Stomach (tissue), 9 donors: ENCODE measurements around the gene BCOR. TPM values are rescaled to one million over a fixed set of nuclear protein-coding genes. Genes with fewer than 3 reads are reported as not detected.

Experiments used
- DNase-seq, 2 donors: peaks; one replicate each; pipeline versions ENCODE4 v3.0.0 to v3.0.0-alpha.2; 2013 to 2019
- H3K27ac ChIP-seq, 5 donors: fragments of 200-600 bp in 4 of 5; sonication (generic) in 4 of 5; one replicate each; pipeline ENCODE4 v1.5.1; 2013 to 2019; ENCODE audit warnings: mild to moderate bottlenecking in 1 of 5, moderate library complexity in 1 of 5
- H3K27me3 ChIP-seq, 3 donors: fragments of 200-600 bp; sonication (generic); one replicate each; pipeline ENCODE4 v1.5.1; 2017 to 2019; ENCODE audit warnings: mixed run types in 1 of 3
- H3K36me3 ChIP-seq, 4 donors: fragments of 200-600 bp; sonication (generic); 1 replicate in 3 of 4; 2 replicates in 1 of 4; pipeline ENCODE4 v1.5.1; 2016 to 2019
- H3K4me1 ChIP-seq, 4 donors: fragments of 200-600 bp; sonication (generic); one replicate each; pipeline ENCODE4 v1.5.1; 2016 to 2019
- H3K4me3 ChIP-seq, 4 donors: fragments of 200-600 bp; sonication (generic) in 3 of 4; one replicate each; pipeline ENCODE4 v1.5.1; 2016 to 2019; ENCODE audit warnings: mild to moderate bottlenecking in 1 of 4
- H3K9me3 ChIP-seq, 4 donors: fragments of 200-600 bp; sonication (generic); one replicate each; pipeline ENCODE4 v1.5.1; 2016 to 2019
- CTCF ChIP-seq, 7 experiments: fragments of 450-650 bp in 4 of 7; fragments of 200-600 bp in 3 of 7; sonication (generic) in 3 of 7; IDR thresholded peaks; one replicate each; pipeline ENCODE4 v1.5.1; 2016 to 2019; ENCODE audit warnings: antibody characterized with exemption in 7 of 7, control low read depth in 2 of 7, mild to moderate bottlenecking in 1 of 7
- EP300 ChIP-seq: sonication (generic); formaldehyde crosslinking; IDR thresholded peaks from one replicate; pipeline ENCODE4 v1.6.1; 2017; ENCODE audit warnings: antibody characterized with exemption
- POLR2A ChIP-seq, 4 donors: fragments of 450-650 bp; IDR thresholded peaks; one replicate each; pipeline ENCODE4 v1.6.1; 2016; ENCODE audit warnings: antibody characterized with exemption in 4 of 4, control low read depth in 2 of 4, mild to moderate bottlenecking in 1 of 4, moderate library complexity in 1 of 4
- POLR2AphosphoS5 ChIP-seq, 3 donors: sonication (generic); formaldehyde crosslinking; IDR thresholded peaks; one replicate each; pipeline ENCODE4 v1.6.1; 2016; ENCODE audit warnings: antibody characterized with exemption in 3 of 3
- WGBS, 5 donors: extraction: QIAGEN DNeasy Blood & Tissue Kit in 3 of 5; methylation state at CpG; one replicate each; pipeline versions ENCODE4 v1.1.5 to v1.1.7; 2013 to 2018; 5-methylcytosine and 5-hydroxymethylcytosine counted together
- intact Hi-C: fragments of 100-400 bp; cut with DNase I; formaldehyde crosslinking; loops from one replicate; pipeline ENCODE4 v1.15.1; 2023; ENCODE audit warnings: low total_unique reads
- polyA plus RNA-seq, 3 donors: library from polyadenylated mRNA; stranded (reverse); fragments of 200-250 nt; gene quantifications; one replicate each; pipeline ENCODE4 v1.2.3, GENCODE V29; 2013
- total RNA-seq, 5 donors: library from RNA; depleted of rRNA; stranded (reverse); fragments of >200 nt; gene quantifications; one replicate each; pipeline versions ENCODE4 v1.1.0 to v1.2.3, GENCODE V29; 2014 to 2016
- donor health status: healthy with polysubstance abuse.
- donor health status: Bipolar disorder and iron deficiency.
- donor health status: healthy.

The BCOR gene
- total and polyA plus RNA-seq, 8 donors: 4.4 to 45.5 (median 19.2) TPM

GRCh38 chrX:40117715-40118285, 20.0 kb upstream of the BCOR start:
- H3K27ac ChIP-seq: no peak overlapping the region
- H3K27me3 ChIP-seq: no peaks in the 10 kb centered on the region
- no peaks in the 10 kb centered on the region for H3K9me3 ChIP-seq
- TF ChIP-seq POLR2A (IDR thresholded peaks at IDR 0.05): no peak
- TF ChIP-seq POLR2AphosphoS5 (IDR thresholded peaks at IDR 0.05): no peak
- TF ChIP-seq CTCF (IDR thresholded peaks at IDR 0.05): no peak
- TF ChIP-seq EP300: no peak
- no peaks in the 10 kb centered on the region for H3K4me1 ChIP-seq
- intact Hi-C loops: no loop called here
- WGBS, 5 donors: 71 to 84% (median 73%) methylated on average over 5 to 6 of the region's 6 CpGs
- no peaks in the 10 kb centered on the region for H3K36me3 ChIP-seq
- no peak overlapping the region for H3K4me3 ChIP-seq
- DNase-seq: no peak

- intact Hi-C loops: no loop called here
- WGBS, 5 donors: 82 to 90% (median 83%) methylated on average over 9 of the region's 9 CpGs
- H3K27me3 ChIP-seq: no peaks in the 10 kb centered on the region
- no peak overlapping the region for H3K4me3 ChIP-seq
- H3K36me3 ChIP-seq: no peaks in the 10 kb centered on the region
- H3K9me3 ChIP-seq: no peaks in the 10 kb centered on the region
- H3K4me1 ChIP-seq: no peaks in the 10 kb centered on the region
- DNase-seq: no peak
- TF ChIP-seq POLR2A (IDR thresholded peaks at IDR 0.05) (no peak), CTCF (IDR thresholded peaks at IDR 0.05) (no peak), EP300 (no peak), POLR2AphosphoS5 (IDR thresholded peaks at IDR 0.05) (no peak)
- H3K27ac ChIP-seq: no peak overlapping the region
Observed at GRCh38 chrX:40116925-40117324, 19.2 kb upstream of the BCOR start.

GRCh38 chrX:40112996-40113395, 15.2 kb upstream of the BCOR start:
- Histone ChIP-seq H3K4me3 (no peak overlapping the region), H3K4me1 (peaks cover 7 to 23% (median 12%) of the 10 kb centered on the region in 4 donors), H3K9me3 (peaks cover 0 to 12% (median 0%) of the 10 kb centered on the region in 4 donors), H3K27me3 (peaks cover 0 to 22% (median 9%) of the 10 kb centered on the region in 3 donors), H3K36me3 (no peaks in the 10 kb centered on the region), H3K27ac (no peak overlapping the region)
- intact Hi-C loops: no loop called here
- 86 to 93% (median 89%) methylated on average over 3 of the region's 3 CpGs for WGBS, 5 donors
- no peak for DNase-seq
- TF ChIP-seq POLR2AphosphoS5 (IDR thresholded peaks at IDR 0.05) (no peak), POLR2A (IDR thresholded peaks at IDR 0.05) (no peak), EP300 (no peak), CTCF (IDR thresholded peaks at IDR 0.05) (no peak)

- WGBS, 5 donors: 29 to 70% (median 47%) methylated on average over 3 to 4 of the region's 4 CpGs
- no peak for DNase-seq
- peaks cover 0 to 34% (median 17%) of the 10 kb centered on the region in 3 donors for H3K27me3 ChIP-seq
- no peak for TF ChIP-seq EP300
- no peak for TF ChIP-seq CTCF (IDR thresholded peaks at IDR 0.05)
- TF ChIP-seq POLR2A (IDR thresholded peaks at IDR 0.05): no peak
- TF ChIP-seq POLR2AphosphoS5 (IDR thresholded peaks at IDR 0.05): no peak
- H3K9me3 ChIP-seq: peaks cover 0 to 23% (median 0%) of the 10 kb centered on the region in 4 donors
- H3K36me3 ChIP-seq: no peaks in the 10 kb centered on the region
- no peak overlapping the region for H3K4me3 ChIP-seq
- H3K27ac ChIP-seq: no peak overlapping the region
- intact Hi-C loops: no loop called here
- peaks cover 17 to 34% (median 23%) of the 10 kb centered on the region in 4 donors for H3K4me1 ChIP-seq
Observed at GRCh38 chrX:40111868-40112267, 14.1 kb upstream of the BCOR start.
